Measurements from ENCODE around the gene TECPR2. TPM values are rescaled to one million over a fixed set of nuclear protein-coding genes. Genes with fewer than 3 reads are reported as not detected.

Gene TECPR2
- total and polyA plus RNA-seq, 4 donors, result 2.0 to 12.6 (median 5.2) TPM

DNA sequence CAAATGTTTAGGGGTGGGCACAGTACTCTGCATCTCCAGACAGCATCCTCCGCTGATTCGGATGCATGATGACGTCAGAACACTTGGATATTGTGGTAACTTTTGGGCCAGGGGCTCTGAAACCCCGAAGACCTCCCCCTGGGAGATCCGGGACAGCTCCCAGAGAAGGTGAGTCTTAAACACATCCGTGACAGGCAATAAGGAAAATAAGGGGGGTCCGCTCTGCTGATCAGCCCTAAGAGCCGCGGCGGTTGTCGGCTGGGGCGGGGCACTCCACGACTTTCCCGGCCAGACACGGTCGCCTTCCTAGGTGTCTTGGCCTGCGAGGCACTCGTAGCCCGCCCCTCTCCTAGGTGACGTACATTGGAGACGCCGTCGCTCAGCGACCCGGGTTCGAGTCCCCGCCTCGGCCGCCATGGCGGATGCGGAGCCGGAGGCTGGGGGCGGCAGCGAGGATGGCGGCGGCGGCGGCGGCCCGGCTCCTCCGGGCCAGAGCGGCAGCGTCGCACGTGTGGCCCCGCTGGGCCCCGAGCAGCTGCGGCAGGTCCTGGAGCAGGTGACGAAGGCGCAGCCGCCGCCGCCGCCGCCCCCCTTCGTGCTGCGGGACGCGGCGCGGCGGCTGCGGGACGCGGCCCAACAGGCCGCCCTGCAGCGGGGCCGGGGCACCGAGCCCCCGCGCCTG is 43.2 kb upstream of the TECPR2 start, which contains the start of gene ZNF839 (continued):
- TF ChIP-seq, protein P1, sequence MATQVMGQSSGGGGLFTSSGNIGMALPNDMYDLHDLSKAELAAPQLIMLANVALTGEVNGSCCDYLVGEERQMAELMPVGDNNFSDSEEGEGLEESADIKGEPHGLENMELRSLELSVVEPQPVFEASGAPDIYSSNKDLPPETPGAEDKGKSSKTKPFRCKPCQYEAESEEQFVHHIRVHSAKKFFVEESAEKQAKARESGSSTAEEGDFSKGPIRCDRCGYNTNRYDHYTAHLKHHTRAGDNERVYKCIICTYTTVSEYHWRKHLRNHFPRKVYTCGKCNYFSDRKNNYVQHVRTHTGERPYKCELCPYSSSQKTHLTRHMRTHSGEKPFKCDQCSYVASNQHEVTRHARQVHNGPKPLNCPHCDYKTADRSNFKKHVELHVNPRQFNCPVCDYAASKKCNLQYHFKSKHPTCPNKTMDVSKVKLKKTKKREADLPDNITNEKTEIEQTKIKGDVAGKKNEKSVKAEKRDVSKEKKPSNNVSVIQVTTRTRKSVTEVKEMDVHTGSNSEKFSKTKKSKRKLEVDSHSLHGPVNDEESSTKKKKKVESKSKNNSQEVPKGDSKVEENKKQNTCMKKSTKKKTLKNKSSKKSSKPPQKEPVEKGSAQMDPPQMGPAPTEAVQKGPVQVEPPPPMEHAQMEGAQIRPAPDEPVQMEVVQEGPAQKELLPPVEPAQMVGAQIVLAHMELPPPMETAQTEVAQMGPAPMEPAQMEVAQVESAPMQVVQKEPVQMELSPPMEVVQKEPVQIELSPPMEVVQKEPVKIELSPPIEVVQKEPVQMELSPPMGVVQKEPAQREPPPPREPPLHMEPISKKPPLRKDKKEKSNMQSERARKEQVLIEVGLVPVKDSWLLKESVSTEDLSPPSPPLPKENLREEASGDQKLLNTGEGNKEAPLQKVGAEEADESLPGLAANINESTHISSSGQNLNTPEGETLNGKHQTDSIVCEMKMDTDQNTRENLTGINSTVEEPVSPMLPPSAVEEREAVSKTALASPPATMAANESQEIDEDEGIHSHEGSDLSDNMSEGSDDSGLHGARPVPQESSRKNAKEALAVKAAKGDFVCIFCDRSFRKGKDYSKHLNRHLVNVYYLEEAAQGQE (IDR thresholded peaks at IDR 0.05), result peak; percentile 24
- TF ChIP-seq JUND (IDR thresholded peaks at IDR 0.05) (peak; percentile 21 to 69), HNF4G (IDR thresholded peaks at IDR 0.05) (no peak), RAD21 (IDR thresholded peaks at IDR 0.05) (no peak), NR2F2 (IDR thresholded peaks at IDR 0.05) (no peak), YY1 (IDR thresholded peaks at IDR 0.05) (peak; percentile 93), TAF1 (conservative IDR thresholded peaks at IDR 0.05) (no peak), GABPA (IDR thresholded peaks at IDR 0.05 in 1 of 2, conservative IDR thresholded peaks at IDR 0.05 in 1 of 2) (no peak)
- TF ChIP-seq, protein P2, sequence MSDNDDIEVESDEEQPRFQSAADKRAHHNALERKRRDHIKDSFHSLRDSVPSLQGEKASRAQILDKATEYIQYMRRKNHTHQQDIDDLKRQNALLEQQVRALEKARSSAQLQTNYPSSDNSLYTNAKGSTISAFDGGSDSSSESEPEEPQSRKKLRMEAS (IDR thresholded peaks at IDR 0.05), result no peak

DNA sequence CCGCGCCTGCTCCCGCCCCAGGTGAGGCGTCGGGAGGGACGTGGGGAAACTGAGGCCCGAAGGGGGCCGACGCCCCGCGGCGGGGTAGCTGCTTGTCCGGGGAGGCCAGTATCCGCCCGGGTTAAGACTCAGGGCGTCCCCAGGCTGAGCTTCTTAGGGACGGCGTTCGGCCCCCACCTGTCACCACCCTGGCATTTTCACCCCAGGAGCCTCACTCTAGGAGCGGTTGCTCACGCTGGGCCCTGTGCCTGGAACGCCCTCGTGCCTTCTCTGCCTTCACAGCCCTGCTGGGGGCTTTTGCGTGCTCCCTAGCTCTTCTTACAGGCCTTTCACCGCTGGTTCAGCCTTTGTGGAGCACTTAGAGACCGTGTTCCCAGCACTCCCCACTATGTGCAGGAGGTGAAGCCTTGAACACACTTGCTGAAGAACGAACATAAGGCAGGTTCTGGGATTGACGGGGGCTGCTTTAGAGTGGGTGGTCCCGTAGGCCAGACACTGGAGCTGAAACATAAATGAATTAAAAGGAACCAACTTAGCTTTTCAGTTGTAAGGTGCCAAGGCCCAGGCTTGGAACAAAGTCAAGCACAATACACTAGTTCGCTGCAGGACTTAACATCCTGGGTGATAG is 42.6 kb upstream of the TECPR2 start:
- TF ChIP-seq JUND (IDR thresholded peaks at IDR 0.05) (no peak), FOXA1 (IDR thresholded peaks at IDR 0.05) (no peak), EGR1 (IDR thresholded peaks at IDR 0.05; ENCODE audit: low read depth in 2 of 2) (no peak), FOXA2 (IDR thresholded peaks at IDR 0.05) (no peak), TAF1 (conservative IDR thresholded peaks at IDR 0.05) (no peak), HNF4G (IDR thresholded peaks at IDR 0.05) (no peak), SP1 (IDR thresholded peaks at IDR 0.05) (no peak), GABPA (IDR thresholded peaks at IDR 0.05 in 1 of 2, conservative IDR thresholded peaks at IDR 0.05 in 1 of 2) (no peak), HNF4A (conservative IDR thresholded peaks at IDR 0.05) (no peak), RAD21 (IDR thresholded peaks at IDR 0.05) (no peak)
- TF ChIP-seq, protein P3, sequence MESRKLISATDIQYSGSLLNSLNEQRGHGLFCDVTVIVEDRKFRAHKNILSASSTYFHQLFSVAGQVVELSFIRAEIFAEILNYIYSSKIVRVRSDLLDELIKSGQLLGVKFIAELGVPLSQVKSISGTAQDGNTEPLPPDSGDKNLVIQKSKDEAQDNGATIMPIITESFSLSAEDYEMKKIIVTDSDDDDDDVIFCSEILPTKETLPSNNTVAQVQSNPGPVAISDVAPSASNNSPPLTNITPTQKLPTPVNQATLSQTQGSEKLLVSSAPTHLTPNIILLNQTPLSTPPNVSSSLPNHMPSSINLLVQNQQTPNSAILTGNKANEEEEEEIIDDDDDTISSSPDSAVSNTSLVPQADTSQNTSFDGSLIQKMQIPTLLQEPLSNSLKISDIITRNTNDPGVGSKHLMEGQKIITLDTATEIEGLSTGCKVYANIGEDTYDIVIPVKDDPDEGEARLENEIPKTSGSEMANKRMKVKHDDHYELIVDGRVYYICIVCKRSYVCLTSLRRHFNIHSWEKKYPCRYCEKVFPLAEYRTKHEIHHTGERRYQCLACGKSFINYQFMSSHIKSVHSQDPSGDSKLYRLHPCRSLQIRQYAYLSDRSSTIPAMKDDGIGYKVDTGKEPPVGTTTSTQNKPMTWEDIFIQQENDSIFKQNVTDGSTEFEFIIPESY (IDR thresholded peaks at IDR 0.05), result no peak
- TF ChIP-seq, protein P2 (IDR thresholded peaks at IDR 0.05), result no peak
- TF ChIP-seq, protein P4, sequence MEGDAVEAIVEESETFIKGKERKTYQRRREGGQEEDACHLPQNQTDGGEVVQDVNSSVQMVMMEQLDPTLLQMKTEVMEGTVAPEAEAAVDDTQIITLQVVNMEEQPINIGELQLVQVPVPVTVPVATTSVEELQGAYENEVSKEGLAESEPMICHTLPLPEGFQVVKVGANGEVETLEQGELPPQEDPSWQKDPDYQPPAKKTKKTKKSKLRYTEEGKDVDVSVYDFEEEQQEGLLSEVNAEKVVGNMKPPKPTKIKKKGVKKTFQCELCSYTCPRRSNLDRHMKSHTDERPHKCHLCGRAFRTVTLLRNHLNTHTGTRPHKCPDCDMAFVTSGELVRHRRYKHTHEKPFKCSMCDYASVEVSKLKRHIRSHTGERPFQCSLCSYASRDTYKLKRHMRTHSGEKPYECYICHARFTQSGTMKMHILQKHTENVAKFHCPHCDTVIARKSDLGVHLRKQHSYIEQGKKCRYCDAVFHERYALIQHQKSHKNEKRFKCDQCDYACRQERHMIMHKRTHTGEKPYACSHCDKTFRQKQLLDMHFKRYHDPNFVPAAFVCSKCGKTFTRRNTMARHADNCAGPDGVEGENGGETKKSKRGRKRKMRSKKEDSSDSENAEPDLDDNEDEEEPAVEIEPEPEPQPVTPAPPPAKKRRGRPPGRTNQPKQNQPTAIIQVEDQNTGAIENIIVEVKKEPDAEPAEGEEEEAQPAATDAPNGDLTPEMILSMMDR (IDR thresholded peaks at IDR 0.05; ENCODE audit: low read depth, low read length, missing input control), result no peak
- TF ChIP-seq, protein P1 (IDR thresholded peaks at IDR 0.05), result no peak
- peak overlapping the region; percentile 80 to 91 (median 87) for H3K4me3 ChIP-seq (ENCODE audit: low read depth in 1 of 3, low read length in 3 of 3)
- H3K27ac ChIP-seq (ENCODE audit: low read depth in 1 of 2, low read length in 2 of 2), result peak overlapping the region; percentile 76 to 91
- no peaks in the 10 kb centered on the region for H3K36me3 ChIP-seq (ENCODE audit: control insufficient read depth in 4 of 4, insufficient read depth in 3 of 4, low read depth in 1 of 4, low read length in 3 of 4)
- no peaks in the 10 kb centered on the region for H3K27me3 ChIP-seq (ENCODE audit: control insufficient read depth in 4 of 4, insufficient read depth in 4 of 4, low read length in 3 of 4)
- peaks cover 4 to 49% (median 37%) of the 10 kb centered on the region in 4 donors for H3K4me1 ChIP-seq (ENCODE audit: control insufficient read depth in 4 of 4, insufficient read depth in 4 of 4, low read length in 3 of 4)
- no peaks in the 10 kb centered on the region for H3K9me3 ChIP-seq (ENCODE audit: control insufficient read depth in 4 of 4, low read length in 3 of 4)
- DNase-seq (ENCODE audit: low spot score), result peak; percentile 68
- WGBS, result 5% methylated on average over 30 of the region's 30 CpGs
- peak overlapping the region; percentile 49 to 92 for H3K9ac ChIP-seq (ENCODE audit: low read depth in 1 of 2, low read length in 2 of 2)
